SHP77 (cell line): ENCODE results near the gene WDCP.
"Not testable (repeated sequence)": the region's sequence is repeated elsewhere in the genome, so short reads cannot be mapped to it uniquely, and the experiment has no call there.

Experiments used
- DNase-seq, 2 experiments: peaks; one replicate each; lab custom pipeline; 2025; lab: John Stamatoyannopoulos, UW

Gene WDCP

GRCh38 chr2:24046930-24047702 is at the start of gene WDCP:
TSS of gene WDCP (minus strand) at chr2:24047391. CDS start at chr2:24039494, 7,897 bp downstream.
- peak; percentile 97 to 99 for DNase-seq

- not testable (repeated sequence) for DNase-seq
Measured at GRCh38 chr2:24095171-24095677, 48.0 kb upstream of the WDCP start.

GRCh38 chr2:24093270-24093669 is 46.1 kb upstream of the WDCP start:
- not testable (repeated sequence) for DNase-seq

- no peak for DNase-seq
Measured at GRCh38 chr2:24088821-24089359, 41.7 kb upstream of the WDCP start.

GRCh38 chr2:24087032-24087431 is 39.8 kb upstream of the WDCP start:
- DNase-seq: no peak

- no peak for DNase-seq
Measured at GRCh38 chr2:24086241-24086640, 39.0 kb upstream of the WDCP start.

- DNase-seq: no peak
Measured at GRCh38 chr2:24085200-24085489, 38.0 kb upstream of the WDCP start.

- DNase-seq: peak; percentile 78 to 85
Measured at GRCh38 chr2:24084386-24085199, 37.4 kb upstream of the WDCP start, which contains the start of gene TP53I3. TSS of gene TP53I3 (minus strand) at chr2:24084834. CDS start at chr2:24084326, 508 bp downstream.

GRCh38 chr2:24083567-24084385 is 36.6 kb upstream of the WDCP start:
- peak; percentile 78 to 89 for DNase-seq

- no peak for DNase-seq
Measured at GRCh38 chr2:24082787-24083566, 35.8 kb upstream of the WDCP start.

GRCh38 chr2:24080701-24081100 is 33.5 kb upstream of the WDCP start:
- DNase-seq: peak; percentile 32 to 49

GRCh38 chr2:24077879-24078278 is 30.7 kb upstream of the WDCP start:
- no peak for DNase-seq

GRCh38 chr2:24077535-24077877 is 30.3 kb upstream of the WDCP start:
- no peak for DNase-seq

GRCh38 chr2:24076849-24077534 is 29.8 kb upstream of the WDCP start:
- DNase-seq: peak in 1 of 2 experiments; percentile 17

- DNase-seq: peak; percentile 98 to 99
Measured at GRCh38 chr2:24075915-24076848, 29.0 kb upstream of the WDCP start, which contains the start of gene SF3B6. TSS of gene SF3B6 (minus strand) at chr2:24076326. CDS start at chr2:24076229, 97 bp downstream.

- no peak for DNase-seq
Measured at GRCh38 chr2:24075259-24075658, 28.1 kb upstream of the WDCP start.

- DNase-seq: no peak
Measured at GRCh38 chr2:24073816-24074215, 26.6 kb upstream of the WDCP start.

- DNase-seq: no peak
Measured at GRCh38 chr2:24072259-24072658, 25.1 kb upstream of the WDCP start.

GRCh38 chr2:24065341-24065740 is 18.1 kb upstream of the WDCP start:
- no peak for DNase-seq
